GM12873 (cell line): ENCODE data around the gene RAB34.

ENCODE experiments used
- TF ChIP-seq, protein P1 (sequence below): IDR thresholded peaks from 2 replicates; pipeline ENCODE4 v1.5.1; 2012; ENCODE audit warnings: low read depth, mild to moderate bottlenecking, moderate library complexity, low read length, control low read depth; ENCODE audit not compliant: insufficient read depth; ENCODE audit errors: missing control alignments

Gene RAB34

DNA sequence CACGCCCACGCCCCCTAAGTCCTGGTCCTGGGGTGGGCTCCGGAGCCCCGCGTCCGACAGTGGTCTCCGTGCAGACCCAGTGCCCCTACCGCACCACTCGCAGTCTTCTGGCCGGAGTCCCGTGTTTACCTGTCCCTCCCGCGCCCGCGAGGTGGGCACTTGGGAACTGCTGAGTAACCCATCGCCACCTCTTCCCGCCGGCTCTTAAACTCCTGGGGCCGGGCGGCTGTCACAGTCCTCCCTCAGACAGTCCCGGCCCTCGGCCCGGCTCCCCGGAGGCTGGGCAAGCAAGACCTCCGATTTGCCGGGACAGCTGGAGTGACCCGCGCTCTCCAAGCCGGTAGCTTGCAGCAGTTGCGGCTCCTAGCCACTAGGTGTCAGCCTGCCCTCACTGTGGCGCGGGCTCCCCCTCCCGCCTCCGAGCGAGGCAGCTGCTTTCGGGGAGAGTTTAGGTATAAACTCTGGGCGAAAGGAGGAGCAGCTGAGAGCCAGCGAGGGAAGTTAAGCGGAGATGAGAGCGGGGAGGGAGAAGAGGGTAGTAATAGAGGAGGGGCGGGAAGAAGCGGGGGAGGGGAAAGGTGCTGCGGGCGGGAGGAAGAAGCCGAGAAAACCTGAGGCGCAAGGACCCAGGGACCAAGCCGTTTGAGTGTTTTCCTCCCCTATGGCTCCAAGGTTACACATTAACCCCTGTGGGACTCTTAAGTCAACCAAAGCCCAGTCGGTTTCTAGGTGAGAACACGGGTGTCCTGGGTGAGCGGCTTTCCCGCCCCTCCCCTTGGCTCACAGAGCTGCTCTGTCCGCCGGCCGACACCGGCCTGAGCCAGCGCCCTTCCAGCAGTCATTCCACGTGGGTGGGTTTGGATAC, 9.2 kb upstream of the RAB34 start:
- TF ChIP-seq, protein P1, sequence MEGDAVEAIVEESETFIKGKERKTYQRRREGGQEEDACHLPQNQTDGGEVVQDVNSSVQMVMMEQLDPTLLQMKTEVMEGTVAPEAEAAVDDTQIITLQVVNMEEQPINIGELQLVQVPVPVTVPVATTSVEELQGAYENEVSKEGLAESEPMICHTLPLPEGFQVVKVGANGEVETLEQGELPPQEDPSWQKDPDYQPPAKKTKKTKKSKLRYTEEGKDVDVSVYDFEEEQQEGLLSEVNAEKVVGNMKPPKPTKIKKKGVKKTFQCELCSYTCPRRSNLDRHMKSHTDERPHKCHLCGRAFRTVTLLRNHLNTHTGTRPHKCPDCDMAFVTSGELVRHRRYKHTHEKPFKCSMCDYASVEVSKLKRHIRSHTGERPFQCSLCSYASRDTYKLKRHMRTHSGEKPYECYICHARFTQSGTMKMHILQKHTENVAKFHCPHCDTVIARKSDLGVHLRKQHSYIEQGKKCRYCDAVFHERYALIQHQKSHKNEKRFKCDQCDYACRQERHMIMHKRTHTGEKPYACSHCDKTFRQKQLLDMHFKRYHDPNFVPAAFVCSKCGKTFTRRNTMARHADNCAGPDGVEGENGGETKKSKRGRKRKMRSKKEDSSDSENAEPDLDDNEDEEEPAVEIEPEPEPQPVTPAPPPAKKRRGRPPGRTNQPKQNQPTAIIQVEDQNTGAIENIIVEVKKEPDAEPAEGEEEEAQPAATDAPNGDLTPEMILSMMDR, result peak; percentile 97

DNA sequence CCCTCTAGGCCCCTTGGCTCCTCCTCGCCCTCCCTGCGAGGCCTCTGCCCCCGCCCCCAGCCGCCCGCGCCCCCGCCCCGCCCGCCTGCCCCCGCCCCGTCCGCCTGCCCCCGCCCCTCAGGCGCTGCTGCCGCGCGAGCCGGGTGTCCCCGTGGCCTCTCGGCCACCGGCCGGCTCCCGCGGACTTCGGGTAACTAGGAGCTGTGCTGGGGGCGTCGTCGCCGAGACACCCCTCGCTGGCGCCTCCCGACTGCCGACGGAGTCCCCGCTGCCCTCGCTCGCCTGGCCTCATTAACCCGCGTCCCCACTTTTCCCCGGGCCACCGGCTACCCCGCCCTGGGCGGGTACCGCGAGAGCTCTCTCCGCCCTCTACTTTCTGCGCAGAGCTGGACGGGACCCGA, 8.6 kb upstream of the RAB34 start, which contains the start of gene TLCD1:
TLCD1 (minus strand) TSS at position 8 of the 401 bp plus-strand sequence. CDS start 136 bp downstream, outside the sequence.
- TF ChIP-seq, protein P1, result no peak

DNA sequence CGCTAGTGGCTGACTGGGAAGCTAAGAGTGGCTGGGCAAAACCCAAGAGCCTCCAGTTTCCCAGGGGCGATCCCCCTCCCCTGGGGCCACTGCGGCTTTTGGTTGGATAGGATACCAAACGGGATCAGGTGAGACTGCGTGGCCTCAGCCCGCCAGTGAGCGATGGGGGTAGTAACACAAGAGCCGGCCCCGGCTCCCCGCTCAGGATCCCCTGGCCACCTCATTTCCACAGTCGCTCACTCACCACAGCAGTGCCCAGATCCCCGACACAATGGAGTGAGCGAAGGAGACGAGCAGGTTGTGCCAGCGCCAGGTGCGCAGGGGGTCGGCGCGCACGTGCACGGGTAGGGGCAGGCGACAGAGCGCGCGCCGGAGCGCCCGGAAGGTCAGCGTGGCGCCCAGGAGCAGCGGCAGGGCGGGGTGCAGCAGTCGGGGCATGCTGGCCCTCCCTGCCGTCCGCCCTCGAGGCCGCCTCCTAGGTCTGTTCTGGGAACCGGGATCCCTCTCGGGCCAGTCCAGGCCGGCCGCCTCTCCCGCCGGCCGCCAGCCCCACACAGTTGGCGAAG, 8.1 kb upstream of the RAB34 start:
- TF ChIP-seq, protein P1, result no peak

DNA sequence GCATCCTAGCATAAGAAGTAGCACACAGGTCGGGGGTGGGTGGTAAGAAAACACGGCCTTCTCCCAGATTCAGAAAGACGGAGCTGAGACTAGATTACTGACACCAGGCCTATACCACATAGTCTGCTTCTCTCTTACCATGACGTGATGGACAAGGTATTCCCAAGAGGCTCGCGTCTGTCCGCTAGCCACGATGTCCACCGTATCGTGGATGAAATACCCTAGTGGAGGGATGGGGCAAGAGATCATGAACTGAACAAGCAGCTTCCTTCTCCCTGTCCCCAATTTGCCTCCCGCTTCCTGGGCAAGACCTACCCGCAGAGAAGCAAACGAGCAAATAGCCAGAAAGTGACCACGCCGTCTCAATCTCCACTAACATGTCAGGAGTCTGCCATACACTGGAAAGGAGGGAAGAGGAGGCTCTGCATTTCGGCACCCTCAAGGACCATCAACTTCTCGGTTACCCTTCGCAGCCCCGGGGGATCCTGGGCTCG, 7.5 kb upstream of the RAB34 start:
- TF ChIP-seq, protein P1, result peak; percentile 43

DNA sequence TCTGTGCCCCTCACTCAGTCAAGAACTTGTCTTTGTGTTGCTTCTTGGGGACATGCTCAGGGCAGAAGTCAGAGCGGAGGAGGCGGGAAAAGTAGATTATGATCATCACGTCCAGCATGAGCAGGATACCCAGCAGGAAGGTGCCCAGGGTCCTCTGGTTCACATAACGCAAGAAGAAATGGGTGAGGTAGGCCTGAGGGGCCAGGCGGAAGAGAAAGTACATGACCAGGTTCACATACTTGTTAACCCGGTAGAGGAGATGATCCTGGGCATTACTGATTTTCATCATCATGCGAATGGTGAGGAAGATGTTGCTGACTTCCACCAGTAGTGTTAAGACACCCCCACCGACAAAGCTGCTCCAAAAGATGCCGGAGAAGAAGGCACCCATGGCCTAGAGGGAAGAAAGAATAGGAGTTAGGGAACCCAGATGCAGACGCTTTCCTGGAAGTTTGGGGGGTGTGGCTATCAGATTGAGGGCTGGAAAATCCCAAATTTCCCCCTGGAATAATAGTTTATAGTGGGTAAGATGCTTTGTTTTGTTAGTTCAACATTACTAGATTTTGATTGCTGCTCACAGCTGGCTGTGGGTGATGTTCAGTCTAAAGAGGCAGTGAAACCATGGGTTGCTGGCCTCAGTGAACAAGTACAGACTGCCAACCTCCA, 7.0 kb upstream of the RAB34 start:
- TF ChIP-seq, protein P1, result no peak

DNA sequence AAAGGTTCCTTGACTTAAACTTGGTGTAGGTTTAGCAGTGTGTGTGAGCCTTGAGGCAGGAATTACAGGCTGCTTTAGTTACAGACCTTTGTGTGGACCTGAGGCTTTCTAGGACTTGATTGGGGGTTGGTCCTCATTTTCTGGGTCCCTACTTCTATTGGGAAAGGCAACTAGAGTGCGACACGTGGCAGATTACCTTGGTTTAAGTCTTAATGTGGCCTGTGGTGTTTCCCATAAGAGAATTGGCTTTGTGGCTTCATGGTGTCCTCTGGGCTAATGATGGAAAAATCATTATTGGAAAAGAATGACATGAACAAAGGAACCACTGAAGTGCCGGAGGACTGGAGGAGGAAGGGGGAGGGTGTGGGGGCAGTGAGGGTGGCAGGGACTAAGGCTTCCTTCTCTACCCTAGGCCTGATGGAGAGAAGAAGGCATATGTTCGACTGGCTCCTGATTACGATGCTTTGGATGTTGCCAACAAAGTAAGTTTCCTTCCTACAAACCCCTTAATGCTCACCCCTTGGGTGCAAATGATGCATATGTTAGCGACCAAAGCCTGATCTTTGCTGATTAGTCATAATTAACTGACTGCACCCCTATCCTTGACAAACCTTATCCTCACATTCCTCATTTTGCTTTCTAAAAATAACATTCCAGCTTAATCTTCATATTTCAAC, 5.6 kb upstream of the RAB34 start:
- TF ChIP-seq, protein P1, result no peak
